NB4 (cell line): ENCODE data around the gene SLC17A5.

Experiments
- CTCF ChIP-seq: IDR thresholded peaks from one replicate; pipeline ENCODE4 v1.5.1; 2012; ENCODE audit warnings: low read depth, low read length
- POLR2A ChIP-seq: IDR thresholded peaks from 2 replicates; pipeline ENCODE4 v1.6.1; 2011; ENCODE audit warnings: mild to moderate bottlenecking; ENCODE audit not compliant: insufficient read length; ENCODE audit errors: extremely low read depth
- TF ChIP-seq, protein P1 (sequence below): IDR thresholded peaks from 2 replicates; pipeline ENCODE4 v1.6.1; 2011; ENCODE audit warnings: low read depth, low read length

DNA sequence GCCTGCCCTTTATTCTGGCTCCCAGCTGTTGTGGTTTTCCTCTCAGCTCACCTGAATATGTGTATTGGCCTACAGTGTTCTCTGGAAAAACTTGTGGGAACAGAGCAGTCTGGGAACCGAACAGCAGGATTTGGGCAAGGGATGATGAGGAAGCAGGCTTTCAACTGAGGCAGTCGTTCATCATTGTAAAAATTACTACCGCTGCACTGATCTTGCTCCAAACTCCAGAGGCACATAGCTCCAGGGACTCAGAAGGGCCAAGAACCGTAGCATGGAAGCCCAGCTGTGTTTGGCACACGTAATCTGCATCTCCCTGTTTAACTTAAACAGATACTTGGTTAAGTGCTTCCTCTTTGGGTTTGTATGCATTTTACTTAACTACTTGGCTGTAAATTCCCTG, 84.7 kb downstream of the SLC17A5 start:
- TF ChIP-seq CTCF = no peak
- TF ChIP-seq POLR2A = no peak
- TF ChIP-seq, protein P1, sequence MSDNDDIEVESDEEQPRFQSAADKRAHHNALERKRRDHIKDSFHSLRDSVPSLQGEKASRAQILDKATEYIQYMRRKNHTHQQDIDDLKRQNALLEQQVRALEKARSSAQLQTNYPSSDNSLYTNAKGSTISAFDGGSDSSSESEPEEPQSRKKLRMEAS = no peak
